Measurements from ENCODE around the gene MCUB. TPM values are rescaled to one million over a fixed set of nuclear protein-coding genes. Genes with fewer than 3 reads are reported as not detected.
A peak's percentile ranks its signal among the peaks of the same experiment; 100 is the strongest.

The MCUB gene
- total RNA-seq, 2 donors from 2014 or later: 2.9 to 58.3 TPM

- peaks cover 32% of the 10 kb centered on the region for H3K4me1 ChIP-seq
- peak; percentile 13 for ATAC-seq
- WGBS, 2 donors: 1% methylated on average over 18 to 25 of the region's 25 CpGs
Observed at GRCh38 chr4:109729117-109729717, 169.2 kb downstream of the MCUB start.

GRCh38 chr4:109729718-109730618 is 169.9 kb downstream of the MCUB start, which contains the start of gene PLA2G12A:
PLA2G12A (minus strand) TSS chr4:109730070; CDS start chr4:109729809, 261 bp downstream.
- peak within 1 kb of the TSS; percentile 91 to 97 (median 96) for H3K27ac ChIP-seq
- H3K4me1 ChIP-seq: peaks cover 38% of the 10 kb centered on the region
- no peaks in the 10 kb centered on the region for H3K36me3 ChIP-seq (replicated peaks in 1 of 2; ENCODE audit: insufficient read depth in 1 of 2, low read depth in 2 of 2)
- intact Hi-C loops (cut with DNase I): loop anchor here (5.0 kb wide), 1 partner anchor 82 kb away; no protein-coding TSS in a partner anchor
- no peaks in the 10 kb centered on the region for H3K9me3 ChIP-seq
- TF ChIP-seq POLR2A (IDR thresholded peaks at IDR 0.05) (peak; percentile 77 to 87 (median 82)), CTCF (IDR thresholded peaks at IDR 0.05) (no peak)
- H3K27me3 ChIP-seq: no peaks in the 10 kb centered on the region
- ATAC-seq (peak; percentile 93), DNase-seq (peak; percentile 95 to 97 (median 96))
- 1 to 2% methylated on average over 6 to 30 of the region's 83 CpGs for WGBS, 2 donors
- peak within 1 kb of the TSS; percentile 72 to 90 for H3K4me3 ChIP-seq

More at GRCh38 chr4:109729117-109729717, 169.2 kb downstream of the MCUB start:
- peak overlapping the region; percentile 72 to 84 for H3K4me3 ChIP-seq
- H3K36me3 ChIP-seq (replicated peaks in 1 of 2; ENCODE audit: insufficient read depth in 1 of 2, low read depth in 2 of 2): no peaks in the 10 kb centered on the region
- DNase-seq: peak in 3 of 4 donors; percentile 27 to 60 (median 44)
- no peaks in the 10 kb centered on the region for H3K27me3 ChIP-seq
- peak overlapping the region; percentile 91 to 97 (median 96) for H3K27ac ChIP-seq
- TF ChIP-seq POLR2A (IDR thresholded peaks at IDR 0.05) (no peak), CTCF (IDR thresholded peaks at IDR 0.05) (no peak)
- H3K9me3 ChIP-seq: no peaks in the 10 kb centered on the region
- intact Hi-C loops (cut with DNase I): no loop called here

- no peaks in the 10 kb centered on the region for H3K27me3 ChIP-seq
- peak overlapping the region; percentile 91 to 97 (median 96) for H3K27ac ChIP-seq
- intact Hi-C loops (cut with DNase I): loop anchor here (5.0 kb wide), 1 partner anchor 81 kb away; no protein-coding TSS in a partner anchor
- H3K9me3 ChIP-seq: no peaks in the 10 kb centered on the region
- peak in 1 of 3 donors; percentile 69 for TF ChIP-seq POLR2A (IDR thresholded peaks at IDR 0.05)
- no peak for TF ChIP-seq CTCF (IDR thresholded peaks at IDR 0.05)
- no peaks in the 10 kb centered on the region for H3K36me3 ChIP-seq (replicated peaks in 1 of 2; ENCODE audit: insufficient read depth in 1 of 2, low read depth in 2 of 2)
- 46 to 47% methylated on average over 21 of the region's 21 CpGs for WGBS, 2 donors
- ATAC-seq (peak; percentile 33), DNase-seq (peak; percentile 34 to 69 (median 56))
- H3K4me1 ChIP-seq: peaks cover 47% of the 10 kb centered on the region
- H3K4me3 ChIP-seq: peak overlapping the region; percentile 6 to 90
Observed at GRCh38 chr4:109730619-109731545, 170.8 kb downstream of the MCUB start.

GRCh38 chr4:109733728-109734127 is 173.7 kb downstream of the MCUB start:
- H3K27me3 ChIP-seq: no peaks in the 10 kb centered on the region
- ATAC-seq (no peak), DNase-seq (peak in 1 of 4 donors; percentile 30)
- no peak for TF ChIP-seq POLR2A (IDR thresholded peaks at IDR 0.05)
- H3K27ac ChIP-seq: no peak overlapping the region
- intact Hi-C loops (cut with DNase I): loop anchor here (5.0 kb wide), 1 partner anchor 79 kb away; no protein-coding TSS in a partner anchor
- 76 to 81% methylated on average over 5 of the region's 5 CpGs for WGBS, 2 donors
- H3K4me1 ChIP-seq: peaks cover 41% of the 10 kb centered on the region
- H3K36me3 ChIP-seq (replicated peaks in 1 of 2; ENCODE audit: insufficient read depth in 1 of 2, low read depth in 2 of 2): no peaks in the 10 kb centered on the region
- H3K4me3 ChIP-seq: no peak overlapping the region
- no peaks in the 10 kb centered on the region for H3K9me3 ChIP-seq
